Gastroesophageal sphincter (tissue), 4 donors: ENCODE results near the gene ZNF33B. TPM values are rescaled to one million over a fixed set of nuclear protein-coding genes. Genes with fewer than 3 reads are reported as not detected.

Source experiments
- ATAC-seq: fragments of 150-250 bp; one replicate; pipeline ENCODE4 v1.9.1; 2016; ENCODE audit warnings: mild to moderate bottlenecking, moderate library complexity
- H3K27ac ChIP-seq, 4 donors: fragments of 200-600 bp; sonication (generic) in 3 of 4; 1 replicate in 3 of 4; 2 replicates in 1 of 4; pipeline ENCODE4 v1.5.1; 2016 to 2019
- H3K27me3 ChIP-seq: fragments of 200-600 bp; sonication (generic); one replicate; pipeline ENCODE4 v1.5.1; 2019
- H3K36me3 ChIP-seq, 2 donors: fragments of 200-600 bp; sonication (generic); one replicate each; pipeline ENCODE4 v1.5.1; 2019; ENCODE audit warnings: control low read depth in 1 of 2
- H3K4me1 ChIP-seq, 3 donors: fragments of 200-600 bp; sonication (generic); 1 replicate in 2 of 3; 2 replicates in 1 of 3; pipeline ENCODE4 v1.5.1; 2016 to 2019; ENCODE audit warnings: control low read depth in 2 of 3
- H3K4me3 ChIP-seq, 2 donors: fragments of 200-600 bp; sonication (generic); one replicate each; pipeline ENCODE4 v1.5.1; 2019; ENCODE audit warnings: mild to moderate bottlenecking in 1 of 2, moderate library complexity in 1 of 2
- H3K9me3 ChIP-seq, 3 donors: fragments of 200-600 bp; sonication (generic); one replicate each; pipeline ENCODE4 v1.5.1; 2017 to 2019; ENCODE audit warnings: control low read depth in 2 of 3
- CTCF ChIP-seq, 4 experiments: fragments of 200-600 bp in 2 of 4; fragments of 450-650 bp in 2 of 4; sonication (generic) in 1 of 4; IDR thresholded peaks; one replicate each; pipeline ENCODE4 v1.5.1; 2017 to 2019; ENCODE audit warnings: antibody characterized with exemption in 4 of 4, mild to moderate bottlenecking in 2 of 4, moderate library complexity in 2 of 4
- EP300 ChIP-seq: sonication (generic); formaldehyde crosslinking; IDR thresholded peaks from one replicate; pipeline ENCODE4 v1.6.1; 2017; ENCODE audit warnings: antibody characterized with exemption, mild to moderate bottlenecking
- POLR2A ChIP-seq, 2 donors: fragments of 450-650 bp; IDR thresholded peaks; one replicate each; pipeline ENCODE4 v1.6.1; 2017; ENCODE audit warnings: antibody characterized with exemption in 2 of 2, mild to moderate bottlenecking in 2 of 2, moderate library complexity in 1 of 2
- POLR2AphosphoS5 ChIP-seq: sonication (generic); formaldehyde crosslinking; IDR thresholded peaks from one replicate; pipeline ENCODE4 v1.6.1; 2017; ENCODE audit warnings: antibody characterized with exemption
- WGBS, 2 donors: methylation state at CpG; one replicate each; pipeline ENCODE4 v1.1.5; 2018; ENCODE audit warnings: low coverage in 1 of 2; 5-methylcytosine and 5-hydroxymethylcytosine counted together
- total RNA-seq, 4 donors: library from RNA; depleted of rRNA; stranded (reverse); fragments of >200 nt; gene quantifications; one replicate each; pipeline ENCODE4 v1.1.0, GENCODE V29; 2016

ZNF33B gene
- total RNA-seq, 4 donors from 2014 or later = 15.6 to 22.7 (median 19.0) TPM

DNA sequence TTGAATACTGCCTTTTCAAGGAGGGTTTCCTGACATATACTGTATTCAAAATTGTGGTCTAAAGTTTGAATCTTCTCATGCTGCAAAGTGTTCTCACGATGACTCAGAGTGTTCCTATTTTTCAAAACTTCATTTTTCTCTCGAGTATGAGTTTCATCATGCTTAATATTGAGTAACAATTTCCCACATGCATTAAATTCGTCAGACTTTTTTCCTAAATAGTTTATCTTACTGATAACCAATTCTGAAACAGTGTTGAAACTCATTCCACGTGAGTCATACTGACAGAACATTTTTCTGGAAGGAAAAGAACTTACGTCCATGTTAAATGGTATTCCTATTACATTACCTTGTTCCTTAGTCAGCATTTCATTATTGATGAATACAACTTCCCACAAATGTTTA is 44.1 kb downstream of the ZNF33B start:
- peaks cover 16 to 76% of the 10 kb centered on the region in 2 donors for H3K36me3 ChIP-seq
- no peaks in the 10 kb centered on the region for H3K27me3 ChIP-seq
- peaks cover 0 to 34% (median 2%) of the 10 kb centered on the region in 3 donors for H3K9me3 ChIP-seq
- H3K4me1 ChIP-seq = no peaks in the 10 kb centered on the region
- H3K27ac ChIP-seq = no peak overlapping the region
- no peak for ATAC-seq
- WGBS, 2 donors = 63 to 78% methylated on average over 5 of the region's 5 CpGs
- no peak overlapping the region for H3K4me3 ChIP-seq
- TF ChIP-seq EP300 (no peak), CTCF (IDR thresholded peaks at IDR 0.05) (no peak), POLR2AphosphoS5 (no peak), POLR2A (IDR thresholded peaks at IDR 0.05) (no peak)

DNA sequence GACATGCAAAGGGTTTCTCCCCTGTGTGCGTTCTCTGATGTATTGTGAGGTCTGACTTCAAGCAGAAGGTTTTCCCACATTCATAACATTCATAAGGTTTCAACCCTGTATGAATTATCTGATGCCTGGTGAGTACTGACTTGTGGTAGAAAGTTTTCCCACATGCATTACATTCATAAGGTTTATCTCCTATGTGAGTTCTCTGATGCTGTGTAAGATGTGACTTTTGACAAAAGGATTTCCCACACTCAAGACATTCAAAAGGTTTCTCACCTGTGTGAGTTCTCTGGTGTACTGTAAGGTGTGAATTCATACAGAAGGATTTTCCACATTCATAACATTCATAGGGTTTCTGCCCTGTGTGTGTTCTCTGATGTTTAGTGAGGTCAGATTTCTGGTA is 45.1 kb downstream of the ZNF33B start:
- Histone ChIP-seq H3K27ac (no peak overlapping the region), H3K4me3 (no peak overlapping the region), H3K9me3 (peaks cover 0 to 34% (median 2%) of the 10 kb centered on the region in 3 donors), H3K27me3 (no peaks in the 10 kb centered on the region), H3K4me1 (no peaks in the 10 kb centered on the region), H3K36me3 (peaks cover 16 to 82% of the 10 kb centered on the region in 2 donors)
- ATAC-seq = no peak
- TF ChIP-seq POLR2A (IDR thresholded peaks at IDR 0.05) = no peak
- no peak for TF ChIP-seq EP300
- no peak for TF ChIP-seq POLR2AphosphoS5
- TF ChIP-seq CTCF (IDR thresholded peaks at IDR 0.05) = no peak
- WGBS, 2 donors = 93 to 100% methylated on average over 1 of the region's 1 CpG

- H3K27me3 ChIP-seq = no peaks in the 10 kb centered on the region
- ATAC-seq = no peak
- peaks cover 0 to 46% of the 10 kb centered on the region in 2 donors for H3K36me3 ChIP-seq
- H3K4me1 ChIP-seq = no peaks in the 10 kb centered on the region
- TF ChIP-seq EP300 (no peak), CTCF (IDR thresholded peaks at IDR 0.05) (no peak), POLR2A (IDR thresholded peaks at IDR 0.05) (no peak)
- H3K9me3 ChIP-seq = peaks cover 0 to 43% (median 0%) of the 10 kb centered on the region in 3 donors
- H3K4me3 ChIP-seq = no peak overlapping the region
- H3K27ac ChIP-seq = no peak overlapping the region
- 97 to 100% methylated on average over 3 to 4 of the region's 5 CpGs for WGBS, 2 donors
Measured at GRCh38 chr10:42583828-42584227, 54.5 kb downstream of the ZNF33B start.

DNA sequence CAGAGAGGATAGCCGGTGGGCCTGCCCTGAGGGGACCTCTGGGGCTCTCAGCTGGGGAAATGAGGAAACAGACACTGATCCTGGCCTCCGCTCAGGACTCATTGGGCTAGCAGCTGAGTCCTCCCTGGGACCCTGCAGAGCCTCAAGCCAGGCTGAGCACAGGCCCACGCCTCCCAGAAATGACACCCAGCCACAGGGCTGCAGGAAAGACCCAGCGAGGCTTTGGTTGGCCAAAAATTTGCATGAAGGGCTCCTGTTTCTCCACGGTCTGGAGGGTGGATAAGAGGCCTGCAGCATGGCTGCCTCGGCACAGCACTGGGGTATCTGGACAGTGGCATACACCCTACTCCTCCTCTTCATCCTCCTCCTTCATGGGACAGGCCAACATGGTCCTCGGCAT is 60.4 kb downstream of the ZNF33B start:
- WGBS, 2 donors = no CpG with 5 or more reads among the region's 7 CpGs
- Histone ChIP-seq H3K9me3 (peaks cover 0 to 12% (median 0%) of the 10 kb centered on the region in 3 donors), H3K27ac (no peak overlapping the region), H3K27me3 (peaks cover 5% of the 10 kb centered on the region), H3K36me3 (peaks cover 0 to 5% of the 10 kb centered on the region in 2 donors), H3K4me3 (no peak overlapping the region), H3K4me1 (no peaks in the 10 kb centered on the region)
- ATAC-seq = no peak
- TF ChIP-seq POLR2AphosphoS5 = no peak
- TF ChIP-seq POLR2A (IDR thresholded peaks at IDR 0.05) = no peak

GRCh38 chr10:42576338-42576737 is 62.0 kb downstream of the ZNF33B start:
- TF ChIP-seq POLR2AphosphoS5 = no peak
- no peak for TF ChIP-seq CTCF (IDR thresholded peaks at IDR 0.05)
- no peak for TF ChIP-seq POLR2A (IDR thresholded peaks at IDR 0.05)
- TF ChIP-seq EP300 = no peak
- 76 to 93% methylated on average over 3 to 4 of the region's 4 CpGs for WGBS, 2 donors
- no peak overlapping the region for H3K4me3 ChIP-seq
- H3K27ac ChIP-seq = no peak overlapping the region
- no peak for ATAC-seq
- H3K9me3 ChIP-seq = peaks cover 0 to under 1% (median 0%) of the 10 kb centered on the region in 3 donors
- H3K27me3 ChIP-seq = peaks cover 5% of the 10 kb centered on the region
- no peaks in the 10 kb centered on the region for H3K36me3 ChIP-seq
- H3K4me1 ChIP-seq = no peaks in the 10 kb centered on the region
